ENCODE measurements around the gene LHX5.

The LHX5 gene

DNA sequence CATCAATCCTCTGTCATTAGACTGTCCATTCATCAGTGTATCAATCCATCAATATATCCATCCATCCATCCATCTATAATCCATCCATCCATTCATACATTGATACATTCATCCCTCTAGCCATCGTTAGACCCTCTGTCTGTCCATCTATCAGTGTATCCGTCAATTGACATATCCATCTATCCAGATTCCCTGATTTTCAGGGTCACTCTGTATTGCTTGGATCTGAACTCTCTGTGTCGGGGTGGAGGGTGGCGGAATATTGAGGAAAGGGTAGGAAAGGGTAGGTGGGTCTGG lies 32.4 kb downstream of the LHX5 start:
- no peak for DNase-seq (ENCODE audit: low spot score)

DNA sequence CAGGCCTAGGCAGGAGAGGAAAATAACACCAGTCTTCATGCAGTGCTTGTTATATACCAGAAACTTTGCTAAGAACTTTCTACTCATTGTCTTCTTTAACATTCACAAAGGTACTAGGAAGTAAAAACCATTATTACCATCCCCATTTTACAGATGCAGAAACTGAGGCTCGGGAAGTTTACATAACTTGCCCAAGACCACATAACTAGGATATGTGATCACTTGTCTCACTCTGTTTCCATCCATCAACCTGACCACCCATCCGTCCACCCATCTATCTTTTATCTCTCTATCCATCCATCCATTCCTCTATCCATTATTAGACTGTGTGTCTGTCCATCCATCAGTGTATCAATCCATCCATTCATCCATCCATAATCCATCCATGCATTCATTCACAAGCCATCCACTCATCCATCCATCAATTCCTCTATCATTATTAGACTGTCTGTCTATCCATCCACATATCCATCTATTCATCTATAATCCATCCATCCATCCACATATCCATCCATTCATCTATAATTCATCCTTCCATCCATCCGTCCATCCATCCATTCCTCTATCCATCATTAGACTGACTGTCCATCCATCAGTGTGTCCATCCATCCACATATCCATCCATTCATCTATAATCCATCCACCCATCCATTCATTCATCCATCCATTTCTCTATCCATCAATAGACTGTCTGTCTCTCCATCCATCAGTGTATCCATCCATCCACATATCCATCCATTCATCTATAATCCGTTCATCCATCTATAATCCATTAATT lies 33.0 kb downstream of the LHX5 start:
- DNase-seq (ENCODE audit: low spot score): no peak

DNA sequence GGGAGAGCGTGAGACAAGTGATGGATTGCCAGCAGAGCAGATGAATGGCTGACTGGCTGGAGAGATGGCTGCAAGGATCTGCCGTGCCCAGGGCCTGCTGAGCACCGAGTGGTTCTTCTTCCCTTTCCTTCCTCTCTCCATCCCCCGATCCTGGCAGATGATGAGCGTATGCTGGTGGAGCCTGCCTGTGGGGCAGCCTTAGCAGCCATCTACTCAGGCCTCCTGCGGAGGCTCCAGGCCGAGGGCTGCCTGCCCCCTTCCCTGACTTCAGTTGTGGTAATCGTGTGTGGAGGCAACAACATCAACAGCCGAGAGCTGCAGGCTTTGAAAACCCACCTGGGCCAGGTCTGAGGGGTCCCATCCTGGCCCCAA lies 34.0 kb downstream of the LHX5 start:
- no peak for DNase-seq (ENCODE audit: low spot score)

DNA sequence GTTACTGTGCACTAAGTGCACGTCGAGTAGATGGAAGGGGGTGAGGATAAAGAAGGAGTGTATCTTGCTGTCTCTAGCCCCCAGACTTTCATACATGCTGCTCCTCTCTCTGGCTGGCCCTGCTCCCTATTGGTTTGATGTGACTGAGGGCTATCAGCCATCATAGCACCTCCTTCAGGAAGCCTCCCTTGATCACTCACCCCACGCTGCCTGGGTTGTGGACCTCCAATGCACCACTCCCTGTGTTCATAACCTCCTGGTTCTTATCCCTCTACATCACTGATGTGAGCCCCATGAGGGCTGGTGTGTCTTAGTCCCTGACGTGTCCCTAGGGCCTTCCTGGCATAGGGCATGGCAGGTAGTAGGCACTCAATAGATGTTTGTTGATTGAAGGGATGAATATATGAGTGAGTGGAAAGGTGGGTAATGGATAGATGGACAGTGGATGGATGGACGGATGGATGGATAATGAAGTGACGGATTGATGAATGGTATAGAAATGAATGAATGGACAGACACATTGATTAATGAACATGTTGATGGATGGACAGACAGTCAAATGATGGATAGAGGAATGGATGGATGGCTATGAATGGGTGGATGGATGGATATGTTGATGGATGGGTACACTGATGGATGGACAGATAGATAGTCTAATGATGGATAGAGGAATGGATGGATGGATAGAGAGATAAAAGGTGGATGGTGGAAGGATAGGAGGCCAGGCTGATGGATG lies 34.5 kb downstream of the LHX5 start:
- no peak for DNase-seq (ENCODE audit: low spot score)

DNA sequence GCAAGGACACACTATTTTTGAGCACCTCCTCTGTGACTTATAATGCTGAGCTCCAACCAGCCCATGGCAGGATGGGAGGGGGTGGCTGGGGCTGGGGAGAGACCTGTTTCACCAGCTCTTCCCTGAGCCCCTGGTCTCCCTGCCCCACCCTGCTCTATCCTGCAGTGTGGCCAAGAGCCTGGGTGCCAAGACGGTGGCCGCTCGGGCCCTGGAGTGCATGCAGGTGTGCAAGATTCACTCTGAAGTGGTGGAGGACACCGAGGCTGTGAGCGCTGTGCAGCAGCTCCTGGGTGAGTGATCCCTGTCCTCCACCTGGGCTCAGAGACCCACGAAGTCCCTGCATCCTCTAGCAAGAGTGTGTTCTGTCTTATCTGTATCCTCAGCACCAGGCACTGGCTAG lies 35.1 kb downstream of the LHX5 start:
- DNase-seq (ENCODE audit: low spot score): no peak

DNA sequence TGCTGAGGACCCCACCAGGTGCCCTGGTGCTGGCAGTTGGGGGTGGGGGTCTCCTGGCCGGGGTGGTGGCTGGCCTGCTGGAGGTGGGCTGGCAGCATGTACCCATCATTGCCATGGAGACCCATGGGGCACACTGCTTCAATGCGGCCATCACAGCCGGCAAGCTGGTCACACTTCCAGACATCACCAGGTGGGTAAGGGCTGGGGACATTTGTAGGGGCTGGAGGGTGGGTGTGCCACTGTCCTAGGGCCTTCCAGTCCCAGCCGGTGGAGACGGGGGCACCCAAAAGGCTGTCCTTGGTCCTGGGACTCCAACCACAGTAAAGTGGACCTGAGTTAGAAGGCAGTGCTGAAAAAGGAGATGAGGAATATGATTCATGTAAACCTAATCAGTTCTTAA lies 36.3 kb downstream of the LHX5 start:
- no peak for DNase-seq (ENCODE audit: low spot score)

DNA sequence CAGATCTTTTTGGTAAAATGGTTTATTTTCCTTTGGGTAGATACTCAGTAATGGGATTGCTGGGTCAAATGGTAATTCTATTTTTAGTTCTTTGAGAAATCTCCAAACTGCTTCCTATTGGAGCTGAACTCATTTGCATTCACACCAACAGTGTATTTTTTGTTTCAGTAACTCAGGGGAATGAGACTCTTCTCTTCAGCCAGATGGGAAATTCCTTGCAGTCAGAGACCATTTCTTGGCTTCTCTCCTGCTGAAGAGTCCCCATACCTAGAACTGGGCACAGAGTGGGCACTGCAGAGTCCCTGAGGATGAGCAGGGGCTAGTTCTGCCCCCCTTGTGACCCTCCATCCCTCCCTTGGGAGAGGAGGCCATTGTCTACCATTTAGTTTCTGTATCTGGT lies 38.7 kb downstream of the LHX5 start:
- DNase-seq (ENCODE audit: low spot score): no peak

DNA sequence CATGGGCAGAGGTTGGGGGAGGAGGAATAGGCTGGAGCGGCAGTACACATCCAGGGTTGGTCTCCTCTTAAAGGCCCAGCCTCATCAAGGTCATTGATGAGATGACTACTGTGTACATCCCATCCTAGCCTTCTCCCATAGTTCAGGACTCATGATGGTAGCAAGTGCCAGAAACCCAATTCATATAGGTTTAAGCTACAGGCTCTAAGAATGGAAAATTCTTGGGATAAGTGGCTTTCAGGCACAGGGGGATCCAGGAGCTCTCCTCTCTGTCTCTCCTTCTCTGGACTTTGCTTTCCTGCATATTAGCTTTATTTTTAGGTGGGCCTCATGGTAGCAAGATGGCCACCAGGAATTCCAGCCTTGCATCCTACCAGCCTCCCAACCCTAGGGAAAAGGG lies 43.2 kb downstream of the LHX5 start:
- DNase-seq (ENCODE audit: low spot score): no peak

DNA sequence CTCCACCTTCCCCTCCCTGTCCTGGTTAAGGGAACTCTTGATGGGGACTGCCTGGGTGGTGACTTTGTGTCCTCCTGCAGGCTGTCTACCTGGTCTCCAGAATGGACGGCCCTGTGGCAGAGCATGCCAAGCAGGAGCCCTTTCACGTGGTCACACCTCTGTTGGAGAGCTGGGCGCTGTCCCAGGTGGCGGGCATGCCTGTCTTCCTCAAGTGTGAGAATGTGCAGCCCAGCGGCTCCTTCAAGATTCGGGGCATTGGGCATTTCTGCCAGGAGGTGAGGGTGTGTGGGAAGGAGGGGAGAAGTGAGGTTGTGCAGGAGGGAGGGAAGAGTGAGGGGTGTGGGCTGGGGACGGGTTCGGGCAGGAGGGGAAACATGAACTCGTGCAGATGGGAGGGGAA lies 43.8 kb downstream of the LHX5 start:
- DNase-seq (ENCODE audit: low spot score): no peak

DNA sequence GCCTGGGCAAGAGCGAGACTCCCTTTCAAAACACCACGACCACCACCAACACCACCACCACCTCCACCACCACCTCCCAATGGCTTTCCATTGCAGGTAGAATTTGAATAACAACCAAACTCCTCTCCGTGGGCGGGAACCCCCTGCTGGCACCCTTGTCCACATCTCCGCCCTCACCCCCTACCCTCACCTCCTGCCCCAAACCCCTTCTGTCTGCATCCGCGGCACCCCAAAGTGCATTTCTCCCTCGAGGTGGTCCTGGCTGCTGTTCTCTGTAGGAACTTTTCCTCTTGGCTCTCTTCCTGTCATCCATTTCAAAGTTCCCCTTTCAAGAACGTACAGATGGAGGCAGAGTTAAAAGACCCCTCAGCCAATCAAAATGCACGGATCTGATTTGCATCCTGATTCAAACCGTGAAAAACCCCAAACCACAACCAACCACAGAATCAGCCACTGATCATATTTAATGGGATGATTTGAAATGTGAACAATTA lies 45.7 kb downstream of the LHX5 start:
- no peak for DNase-seq (ENCODE audit: low spot score)

DNA sequence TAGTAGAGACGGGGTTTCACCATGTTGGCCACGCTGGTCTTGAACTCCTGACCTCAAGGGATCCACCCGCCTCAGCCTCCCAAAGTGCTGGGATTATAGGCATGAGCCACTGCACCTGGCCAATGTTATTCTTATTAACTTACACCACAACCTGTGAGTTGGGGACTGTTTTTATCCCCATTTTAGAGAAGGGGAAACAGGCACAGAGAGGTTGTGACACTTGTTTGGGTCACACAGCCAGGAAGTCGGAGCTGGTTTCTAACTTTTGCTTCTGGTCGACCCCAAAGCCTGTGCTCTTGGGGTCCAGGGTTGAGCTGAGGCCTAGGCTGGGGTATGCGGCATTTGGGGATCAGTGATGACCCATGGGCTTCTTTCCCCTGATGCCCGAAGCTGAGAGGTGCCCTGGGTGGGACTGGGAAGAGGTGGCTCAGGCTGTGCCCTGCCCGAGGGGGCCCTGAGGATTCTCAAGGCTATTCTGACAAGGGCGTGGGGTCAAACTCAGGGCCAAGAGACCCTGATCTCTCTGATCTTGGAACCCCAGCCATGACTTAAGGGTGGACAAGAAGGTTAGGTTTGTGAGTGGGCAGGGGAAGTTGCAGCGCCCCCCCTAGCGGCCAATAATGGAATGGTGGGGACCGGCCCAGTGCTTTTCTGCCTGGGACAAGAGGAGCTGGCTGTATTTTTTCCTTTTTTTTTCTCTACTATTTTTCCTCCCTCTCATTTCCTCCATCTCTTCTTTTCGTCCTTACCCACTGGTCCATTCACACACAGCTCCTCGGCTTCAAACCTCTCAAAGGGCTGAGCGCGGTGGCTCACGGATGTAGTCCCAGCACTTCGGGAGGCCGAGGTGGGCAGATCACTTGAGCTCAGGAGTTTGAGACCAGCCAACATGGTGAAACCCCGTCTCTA lies 46.5 kb downstream of the LHX5 start:
- DNase-seq (ENCODE audit: low spot score): peak; percentile 84

DNA sequence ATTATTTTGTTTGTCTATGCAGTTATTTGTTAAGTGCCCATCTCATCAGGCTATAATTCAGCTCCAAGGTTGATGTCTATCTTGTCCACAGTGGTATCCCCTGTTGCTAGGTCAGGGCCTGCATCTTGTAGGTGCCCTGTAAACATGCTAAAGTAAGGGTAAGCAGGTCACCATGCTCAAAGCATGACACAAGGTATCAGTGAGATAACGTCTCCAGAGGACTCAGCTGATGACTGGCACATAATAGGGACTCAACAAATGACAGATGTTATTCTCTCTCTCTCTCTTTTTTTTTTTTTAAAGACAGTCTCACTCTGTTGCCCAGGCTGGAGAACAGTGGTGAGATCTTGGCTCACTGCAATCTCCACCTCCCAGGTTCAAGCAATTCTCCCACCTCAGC lies 47.2 kb downstream of the LHX5 start:
- no peak for DNase-seq (ENCODE audit: low spot score)

DNA sequence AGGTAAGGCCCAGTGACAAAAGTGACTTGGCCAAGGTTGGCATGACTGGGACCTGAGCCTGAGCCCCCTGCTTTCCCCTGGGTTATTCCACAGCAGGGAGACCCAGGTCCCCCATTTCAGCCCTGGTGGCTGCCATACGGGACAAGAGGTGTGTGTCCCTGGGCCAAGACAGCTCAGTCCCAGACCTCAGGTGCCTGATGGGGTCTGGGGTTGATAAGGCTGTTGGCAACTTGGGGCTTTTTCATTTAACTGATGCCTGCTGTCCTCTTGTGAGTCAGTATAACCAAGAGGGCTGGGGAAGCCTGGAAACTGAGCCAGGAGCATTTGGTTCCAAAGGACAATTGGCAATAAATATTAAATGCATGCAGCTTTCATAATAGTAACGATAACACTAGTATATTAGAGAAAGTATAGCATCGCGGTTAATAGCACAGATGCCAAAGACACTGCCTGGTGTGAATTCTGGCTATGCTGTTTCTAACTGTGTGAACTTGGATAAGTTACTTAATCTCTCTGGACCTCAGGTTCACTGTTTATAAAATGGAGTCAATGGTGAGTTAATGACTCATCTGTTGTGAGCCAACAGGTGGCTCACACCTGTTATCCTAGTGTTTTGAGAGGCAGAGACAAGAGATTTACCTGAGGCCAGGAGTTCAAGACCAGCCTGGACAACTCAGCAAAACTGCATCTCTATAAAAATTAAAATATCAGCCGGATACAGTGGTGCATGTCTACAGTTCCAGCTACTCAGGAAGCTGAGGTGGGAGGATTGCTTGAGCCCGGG lies 48.6 kb downstream of the LHX5 start:
- no peak for DNase-seq (ENCODE audit: low spot score)

DNA sequence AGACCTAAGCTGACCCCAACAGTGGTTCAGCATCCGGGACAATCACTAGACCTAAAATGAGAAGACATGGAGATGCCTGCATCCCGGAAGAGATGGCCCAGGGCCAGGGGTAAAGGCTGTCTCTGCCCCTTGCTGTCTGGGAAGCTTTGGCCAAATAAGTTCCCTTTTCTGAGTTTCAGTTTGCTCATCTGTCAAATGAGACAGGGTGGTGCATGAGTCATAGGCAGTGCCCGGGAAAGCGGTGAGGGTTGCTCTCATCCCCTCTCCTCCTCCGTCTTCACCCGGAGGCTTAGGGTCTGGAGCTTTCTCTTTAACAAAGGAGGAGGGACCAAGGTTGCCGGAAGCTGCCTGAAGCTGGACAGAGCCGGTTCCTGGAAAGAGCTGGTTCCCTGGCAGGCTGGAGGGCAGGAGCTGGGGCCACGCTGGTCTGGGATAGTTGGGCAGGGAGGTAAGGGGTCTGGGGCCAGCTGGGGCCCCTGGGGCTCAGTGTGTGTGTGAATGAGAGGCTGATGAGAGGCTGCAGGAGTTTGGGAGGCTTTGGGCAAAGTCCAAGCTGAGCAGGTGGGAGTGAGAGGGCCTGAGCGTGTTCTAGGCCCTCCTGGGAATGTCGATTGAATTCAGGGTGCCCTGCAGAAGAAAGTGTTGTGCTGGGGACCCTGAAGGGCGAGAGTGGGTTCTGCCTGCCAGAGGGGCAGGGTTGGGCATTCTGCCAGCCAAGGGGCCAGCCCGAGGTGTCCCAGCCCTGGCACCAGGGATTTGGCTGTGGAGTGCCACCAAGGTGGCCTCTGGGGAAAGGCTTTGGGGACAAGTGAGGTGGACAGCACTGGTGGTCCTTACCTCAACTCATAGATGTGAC lies 49.4 kb downstream of the LHX5 start, which contains the start of gene SDSL:
TSS of gene SDSL (plus strand) at position 351 of the 856 bp plus-strand sequence. CDS start 5,603 bp downstream, outside the sequence.
- peak; percentile 83 for DNase-seq (ENCODE audit: low spot score)

DNA sequence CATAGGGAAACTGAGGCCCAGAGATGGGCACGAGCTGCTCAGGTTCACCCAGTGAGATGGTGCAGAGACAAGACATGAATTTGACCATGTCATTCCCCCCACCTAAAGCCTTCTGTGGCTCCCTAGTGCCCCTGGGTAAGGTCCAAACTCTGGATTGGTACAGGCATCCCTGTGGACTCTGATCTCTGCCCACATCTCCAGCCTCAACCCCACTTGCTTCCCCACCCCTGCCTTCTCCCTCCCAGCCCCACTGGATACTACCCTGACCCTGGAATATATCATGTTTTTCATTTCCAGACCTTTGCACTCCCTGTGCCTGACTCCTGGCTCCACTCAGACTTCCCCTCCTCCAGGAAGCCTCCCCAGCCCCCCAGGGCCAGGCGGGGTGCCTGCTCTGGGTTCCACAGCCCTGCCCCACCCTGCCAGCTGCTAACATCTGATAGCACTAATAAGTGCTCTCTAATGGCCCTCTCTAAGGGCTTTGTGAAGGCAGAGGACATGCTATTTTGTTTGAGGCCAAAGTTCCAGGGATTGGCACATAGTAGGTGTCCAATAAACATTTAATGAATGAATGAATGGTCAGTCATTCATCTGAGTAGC lies 50.6 kb downstream of the LHX5 start:
- DNase-seq (ENCODE audit: low spot score): no peak

DNA sequence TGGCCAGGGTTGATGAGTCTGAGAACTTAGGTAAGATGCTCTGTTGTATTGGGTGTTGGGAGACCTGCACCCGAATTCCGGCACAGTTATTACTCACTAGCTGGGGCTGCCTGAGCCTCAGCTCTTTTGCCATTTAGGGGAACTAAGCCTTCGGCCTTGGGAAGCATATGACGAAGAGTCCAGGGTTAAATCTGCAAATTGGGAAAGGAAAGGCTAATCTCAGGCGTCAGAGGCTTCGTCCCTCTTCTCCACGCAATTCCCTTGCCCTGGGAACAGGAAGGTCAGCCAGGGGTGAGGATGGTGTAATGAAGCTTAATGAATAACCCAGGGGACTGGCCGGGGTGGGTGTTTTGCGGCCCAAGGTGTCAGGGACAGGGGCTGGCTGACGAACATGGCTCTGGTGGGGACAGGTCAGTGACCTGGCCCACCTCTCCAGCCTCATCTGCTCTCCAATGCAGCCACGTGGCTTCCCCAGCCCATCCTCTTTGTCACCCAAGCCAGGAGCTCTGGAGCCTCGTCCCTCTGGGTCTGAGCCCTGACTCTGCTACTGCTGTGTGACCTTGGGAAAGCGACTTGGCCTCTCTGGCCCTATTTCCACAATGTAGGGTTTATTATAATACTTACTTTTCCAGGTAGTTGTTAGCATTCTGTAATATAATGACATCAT lies 53.3 kb downstream of the LHX5 start:
- no peak for DNase-seq (ENCODE audit: low spot score)

DNA sequence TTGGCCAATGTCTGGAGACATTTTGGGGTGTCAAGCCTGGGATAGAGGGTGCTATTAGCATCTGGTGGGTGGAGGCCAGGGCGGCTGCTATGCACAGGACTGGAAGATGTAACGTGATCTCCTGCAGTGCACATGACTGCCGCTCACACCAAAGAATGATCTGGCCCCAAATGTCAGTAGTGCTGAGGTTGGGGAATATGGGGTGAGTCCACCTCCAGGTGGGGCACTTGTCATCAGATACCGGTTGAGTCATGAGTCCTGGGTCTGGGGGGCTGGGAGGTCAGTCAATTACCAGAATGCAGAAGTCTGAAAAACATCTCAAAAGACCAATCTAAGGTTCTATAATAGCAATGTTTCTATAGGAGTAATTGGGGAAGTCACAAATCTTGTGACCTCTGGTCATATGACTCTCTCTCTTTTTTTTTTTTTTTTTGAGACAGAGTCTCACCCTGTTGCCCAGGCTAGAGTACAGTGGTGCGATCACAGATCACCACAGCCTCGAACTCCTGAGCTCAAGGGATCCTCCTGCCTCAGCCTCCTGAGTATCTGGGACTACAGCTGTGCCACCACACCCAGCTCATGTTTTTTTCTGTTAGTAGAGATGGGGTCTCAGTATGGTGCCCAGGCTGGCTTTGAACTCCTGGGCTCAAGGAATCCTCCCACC lies 55.4 kb downstream of the LHX5 start:
- no peak for DNase-seq (ENCODE audit: low spot score)

DNA sequence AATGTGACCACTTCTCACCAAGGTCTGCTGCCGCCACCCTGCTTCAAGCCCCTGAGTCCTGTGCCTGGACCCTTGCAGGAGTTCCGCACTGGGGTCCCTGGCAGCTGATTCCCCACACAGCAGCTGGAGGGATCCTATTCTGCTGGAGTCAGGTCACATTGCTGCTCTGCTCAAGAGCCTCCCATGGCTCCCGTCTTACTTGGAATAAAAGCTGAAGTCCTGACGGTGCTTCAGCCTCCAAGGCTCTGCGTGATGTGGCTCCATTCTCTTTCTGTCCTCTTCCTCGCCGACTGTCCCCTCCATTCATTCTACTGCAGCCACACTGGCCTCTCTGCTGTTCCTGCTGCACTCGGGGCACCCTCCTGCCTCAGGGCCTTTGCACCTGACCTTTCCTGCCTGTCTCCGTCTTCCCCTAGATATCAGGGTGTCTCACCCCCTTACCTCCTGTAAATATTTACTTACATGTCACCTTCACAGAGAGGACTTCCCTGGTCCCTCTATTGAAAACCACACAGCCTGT lies 57.1 kb downstream of the LHX5 start:
- no peak for DNase-seq (ENCODE audit: low spot score)

DNA sequence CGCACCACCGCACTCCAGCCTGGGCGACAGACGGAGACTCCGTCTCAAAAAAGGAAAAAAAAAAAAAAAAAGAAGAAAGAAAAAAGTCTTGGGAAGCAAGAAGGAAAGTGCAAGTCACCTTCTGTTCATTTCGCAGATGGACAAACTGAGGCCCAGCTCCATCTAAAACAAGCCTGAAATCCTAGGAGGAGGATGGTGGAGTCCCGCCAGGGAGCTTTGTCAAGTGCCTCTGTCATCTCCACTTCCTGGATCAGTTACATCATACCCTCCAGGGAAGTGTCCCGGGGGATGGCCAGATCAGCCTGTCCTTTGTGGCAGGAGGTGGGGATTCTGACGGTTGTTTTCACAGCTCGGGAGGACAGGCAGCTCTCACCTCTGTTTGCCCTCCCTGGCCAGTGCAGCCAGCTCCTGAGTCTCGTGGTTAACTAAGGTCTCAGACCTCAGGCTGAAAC lies 58.2 kb downstream of the LHX5 start:
- DNase-seq (ENCODE audit: low spot score): no peak
